ENCODE measurements around the gene EMX2. TPM values are rescaled to one million over a fixed set of nuclear protein-coding genes. Genes with fewer than 3 reads are reported as not detected.
"Not testable (repeated sequence)": the region's sequence is repeated elsewhere in the genome, so short reads cannot be mapped to it uniquely, and the experiment has no call there.

Gene EMX2
- total RNA-seq, 1 experiment from 2014 or later: not detected

DNA sequence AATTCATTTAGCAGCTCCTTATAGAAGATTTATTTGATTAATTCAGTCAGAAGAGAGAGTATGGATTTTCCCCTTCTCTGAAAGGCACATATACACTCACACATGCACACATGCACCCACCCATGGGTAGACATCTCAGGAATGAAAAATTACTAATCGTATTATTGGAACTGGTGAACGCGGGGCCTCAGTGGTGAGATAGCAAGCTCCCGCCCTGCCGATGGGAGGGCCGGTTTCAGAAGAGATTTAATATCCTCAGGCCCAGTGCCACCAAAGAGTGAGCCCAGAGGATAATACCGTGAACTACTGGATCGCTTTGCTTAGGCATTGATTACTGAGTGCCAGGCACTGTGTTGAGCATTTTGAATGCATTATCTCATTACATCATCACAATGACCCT is 38.0 kb upstream of the EMX2 start:
- no TSS peak for BruUV-seq (replicated peaks)

DNA sequence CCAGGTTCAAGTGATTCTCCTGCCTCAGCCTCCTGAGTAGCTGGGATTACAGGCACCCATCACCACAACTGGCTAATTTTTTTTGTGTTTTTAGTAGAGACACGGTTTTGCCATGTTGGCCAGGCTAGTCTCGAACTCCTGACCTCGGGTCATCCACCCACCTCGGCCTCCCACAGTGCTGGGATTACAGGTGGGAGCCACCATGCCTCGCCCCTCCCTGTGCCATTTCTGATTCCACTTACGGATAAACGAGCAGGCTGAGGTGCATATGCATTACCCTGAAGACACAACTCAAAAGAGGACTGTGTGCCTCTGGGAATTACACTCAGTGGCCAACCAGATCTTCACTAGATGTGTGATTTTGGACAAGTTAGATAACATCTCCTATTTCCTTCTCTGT is 35.5 kb upstream of the EMX2 start:
- DNase-seq (ENCODE audit: low read depth, low spot score); H3K36me3 ChIP-seq (ENCODE audit: control insufficient read depth in 1 of 2, insufficient read depth in 2 of 2, low read length in 2 of 2); BruUV-seq (replicated peaks); CTCF ChIA-PET; H3K9me3 ChIP-seq (ENCODE audit: control insufficient read depth in 1 of 2, insufficient read depth in 1 of 2, low read depth in 1 of 2, low read length in 2 of 2); RAD21 ChIA-PET (ENCODE audit: low non-redundant PET in 1 of 2, low total read pairs in 2 of 2, uncharacterized antibody in 2 of 2, unreplicated experiment in 2 of 2); H3K79me2 ChIP-seq (ENCODE audit: insufficient read depth, low read length); intact Hi-C loops (cut with micrococcal nuclease); POLR2A ChIA-PET; H2AFZ ChIP-seq (ENCODE audit: low read depth, low read length, poor library complexity, severe bottlenecking); H3K4me2 ChIP-seq (ENCODE audit: low read length); H4K20me1 ChIP-seq (ENCODE audit: insufficient read depth); H3K9ac ChIP-seq (ENCODE audit: low read length); H3K4me3 ChIP-seq (replicated peaks in 1 of 2; ENCODE audit: low read depth in 1 of 2, low read length in 2 of 2); H3K27ac ChIP-seq (ENCODE audit: low read depth, low read length); H3K9me2 ChIP-seq (ENCODE audit: insufficient read depth); ATAC-seq; H3K4me1 ChIP-seq (ENCODE audit: control insufficient read depth in 1 of 2, insufficient read depth in 2 of 2, low read length in 2 of 2): not testable (repeated sequence)
- H3K27me3 ChIP-seq (ENCODE audit: insufficient read depth, low read length): peaks cover 18% of the 10 kb centered on the region; the same call in 1 of the 2 replicates

More for the DNA sequence above, 38.0 kb upstream of the EMX2 start:
- H3K9me3 ChIP-seq (ENCODE audit: control insufficient read depth in 1 of 2, insufficient read depth in 1 of 2, low read depth in 1 of 2, low read length in 2 of 2): no peaks in the 10 kb centered on the region
- DNase-seq (ENCODE audit: low read depth, low spot score) (no peak), ATAC-seq (no peak)
- ChIA-PET RAD21 (ENCODE audit: low non-redundant PET in 1 of 2, low total read pairs in 2 of 2, uncharacterized antibody in 2 of 2, unreplicated experiment in 2 of 2) (no interaction called here), POLR2A (no interaction called here), CTCF (no interaction called here)
- no peak overlapping the region for H3K4me2 ChIP-seq (ENCODE audit: low read length)
- TF ChIP-seq, protein P1, sequence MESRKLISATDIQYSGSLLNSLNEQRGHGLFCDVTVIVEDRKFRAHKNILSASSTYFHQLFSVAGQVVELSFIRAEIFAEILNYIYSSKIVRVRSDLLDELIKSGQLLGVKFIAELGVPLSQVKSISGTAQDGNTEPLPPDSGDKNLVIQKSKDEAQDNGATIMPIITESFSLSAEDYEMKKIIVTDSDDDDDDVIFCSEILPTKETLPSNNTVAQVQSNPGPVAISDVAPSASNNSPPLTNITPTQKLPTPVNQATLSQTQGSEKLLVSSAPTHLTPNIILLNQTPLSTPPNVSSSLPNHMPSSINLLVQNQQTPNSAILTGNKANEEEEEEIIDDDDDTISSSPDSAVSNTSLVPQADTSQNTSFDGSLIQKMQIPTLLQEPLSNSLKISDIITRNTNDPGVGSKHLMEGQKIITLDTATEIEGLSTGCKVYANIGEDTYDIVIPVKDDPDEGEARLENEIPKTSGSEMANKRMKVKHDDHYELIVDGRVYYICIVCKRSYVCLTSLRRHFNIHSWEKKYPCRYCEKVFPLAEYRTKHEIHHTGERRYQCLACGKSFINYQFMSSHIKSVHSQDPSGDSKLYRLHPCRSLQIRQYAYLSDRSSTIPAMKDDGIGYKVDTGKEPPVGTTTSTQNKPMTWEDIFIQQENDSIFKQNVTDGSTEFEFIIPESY (IDR thresholded peaks at IDR 0.05; ENCODE audit: extremely low read depth, insufficient replicate concordance, low read length): no peak
- TF ChIP-seq RAD21 (IDR thresholded peaks at IDR 0.05; ENCODE audit: low read depth) (no peak), ZFX (IDR thresholded peaks at IDR 0.05) (no peak), EZH2 (IDR thresholded peaks at IDR 0.05) (no peak), CBX3 (IDR thresholded peaks at IDR 0.05; ENCODE audit: low read depth) (no peak), ELF1 (IDR thresholded peaks at IDR 0.05; ENCODE audit: borderline replicate concordance, low read depth) (no peak), POLR2A (IDR thresholded peaks at IDR 0.05; ENCODE audit: borderline replicate concordance, extremely low read depth, insufficient read depth, insufficient read length) (no peak)
- H3K79me2 ChIP-seq (ENCODE audit: insufficient read depth, low read length): no peaks in the 10 kb centered on the region
- no peak overlapping the region for H3K27ac ChIP-seq (ENCODE audit: low read depth, low read length)
- H3K27me3 ChIP-seq (ENCODE audit: insufficient read depth, low read length): peaks cover 14% of the 10 kb centered on the region; the same call in 1 of the 2 replicates
- H3K9ac ChIP-seq (ENCODE audit: low read length): no peak overlapping the region
- intact Hi-C loops (cut with micrococcal nuclease): no loop called here
- no peak overlapping the region for H3K4me3 ChIP-seq (replicated peaks in 1 of 2; ENCODE audit: low read depth in 1 of 2, low read length in 2 of 2)
- no peaks in the 10 kb centered on the region for H3K4me1 ChIP-seq (ENCODE audit: control insufficient read depth in 1 of 2, insufficient read depth in 2 of 2, low read length in 2 of 2)
- no peaks in the 10 kb centered on the region for H3K36me3 ChIP-seq (ENCODE audit: control insufficient read depth in 1 of 2, insufficient read depth in 2 of 2, low read length in 2 of 2)
- no peak overlapping the region for H2AFZ ChIP-seq (ENCODE audit: low read depth, low read length, poor library complexity, severe bottlenecking)
- H3K9me2 ChIP-seq (ENCODE audit: insufficient read depth): no peaks in the 10 kb centered on the region
- H4K20me1 ChIP-seq (ENCODE audit: insufficient read depth): no peaks in the 10 kb centered on the region
